Astrocyte of the spinal cord (primary cell): ENCODE results near the gene PRKG1.
A peak's percentile ranks its signal among the peaks of the same experiment; 100 is the strongest.

Experiments
- DNase-seq: peaks from one replicate; pipeline ENCODE4 v3.0.0; 2011; ENCODE audit warnings: low read depth, low spot score
- H3K4me3 ChIP-seq: 2 replicates; pipeline ENCODE4 v1.5.1; 2011; ENCODE audit warnings: low read depth, mild to moderate bottlenecking, low read length, moderate library complexity
- in situ Hi-C: cut with HindIII; loops from 2 replicates; pipeline ENCODE4 v1.10.0; 2017; ENCODE audit warnings: low sequenced_read_pairs
- TF ChIP-seq, protein P1 (sequence below): IDR thresholded peaks from 2 replicates; pipeline ENCODE4 v1.5.1; 2012; ENCODE audit warnings: low read depth, mild to moderate bottlenecking, low read length, inconsistent platforms

Gene PRKG1

DNA sequence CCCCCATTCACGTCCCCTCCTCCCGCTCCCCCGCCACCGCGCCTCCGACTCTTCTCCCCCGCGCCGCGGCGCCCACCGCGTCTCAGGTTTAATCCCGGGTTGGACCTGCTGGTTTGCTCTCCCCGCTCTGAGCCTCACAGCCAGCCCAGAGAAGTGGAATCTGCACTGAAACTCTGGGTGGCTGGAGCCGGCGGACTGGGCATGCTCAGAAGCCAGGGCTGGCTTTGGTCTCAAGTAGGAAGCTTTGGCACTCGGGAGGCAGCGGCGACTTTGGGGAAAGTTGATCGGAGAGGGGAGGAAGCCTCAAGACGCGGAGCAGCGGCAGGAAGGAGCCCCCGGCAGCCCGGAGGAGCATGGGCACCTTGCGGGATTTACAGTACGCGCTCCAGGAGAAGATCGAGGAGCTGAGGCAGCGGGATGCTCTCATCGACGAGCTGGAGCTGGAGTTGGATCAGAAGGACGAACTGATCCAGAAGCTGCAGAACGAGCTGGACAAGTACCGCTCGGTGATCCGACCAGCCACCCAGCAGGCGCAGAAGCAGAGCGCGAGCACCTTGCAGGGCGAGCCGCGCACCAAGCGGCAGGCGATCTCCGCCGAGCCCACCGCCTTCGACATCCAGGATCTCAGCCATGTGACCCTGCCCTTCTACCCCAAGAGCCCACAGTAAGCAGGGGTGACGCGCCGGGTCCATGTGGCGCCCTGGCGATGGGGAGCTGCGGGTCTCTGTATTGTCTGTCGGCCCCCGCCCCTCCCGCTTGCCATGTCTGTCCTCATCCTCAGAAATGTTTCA is at the start of gene PRKG1:
TSS of gene PRKG1 (plus strand) at position 250 of the 791 bp plus-strand sequence.
- in situ Hi-C loops, result no loop called here
- TF ChIP-seq, protein P1, sequence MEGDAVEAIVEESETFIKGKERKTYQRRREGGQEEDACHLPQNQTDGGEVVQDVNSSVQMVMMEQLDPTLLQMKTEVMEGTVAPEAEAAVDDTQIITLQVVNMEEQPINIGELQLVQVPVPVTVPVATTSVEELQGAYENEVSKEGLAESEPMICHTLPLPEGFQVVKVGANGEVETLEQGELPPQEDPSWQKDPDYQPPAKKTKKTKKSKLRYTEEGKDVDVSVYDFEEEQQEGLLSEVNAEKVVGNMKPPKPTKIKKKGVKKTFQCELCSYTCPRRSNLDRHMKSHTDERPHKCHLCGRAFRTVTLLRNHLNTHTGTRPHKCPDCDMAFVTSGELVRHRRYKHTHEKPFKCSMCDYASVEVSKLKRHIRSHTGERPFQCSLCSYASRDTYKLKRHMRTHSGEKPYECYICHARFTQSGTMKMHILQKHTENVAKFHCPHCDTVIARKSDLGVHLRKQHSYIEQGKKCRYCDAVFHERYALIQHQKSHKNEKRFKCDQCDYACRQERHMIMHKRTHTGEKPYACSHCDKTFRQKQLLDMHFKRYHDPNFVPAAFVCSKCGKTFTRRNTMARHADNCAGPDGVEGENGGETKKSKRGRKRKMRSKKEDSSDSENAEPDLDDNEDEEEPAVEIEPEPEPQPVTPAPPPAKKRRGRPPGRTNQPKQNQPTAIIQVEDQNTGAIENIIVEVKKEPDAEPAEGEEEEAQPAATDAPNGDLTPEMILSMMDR, result no peak
- DNase-seq, result peak; percentile 72
- H3K4me3 ChIP-seq, result peak within 1 kb of the TSS; percentile 65

GRCh38 chr10:51028420-51028819 is 45.9 kb upstream of the PRKG1 start:
- in situ Hi-C loops, result no loop called here
- TF ChIP-seq, protein P1, result no peak
- no peak for DNase-seq
- no peak overlapping the region for H3K4me3 ChIP-seq

DNA sequence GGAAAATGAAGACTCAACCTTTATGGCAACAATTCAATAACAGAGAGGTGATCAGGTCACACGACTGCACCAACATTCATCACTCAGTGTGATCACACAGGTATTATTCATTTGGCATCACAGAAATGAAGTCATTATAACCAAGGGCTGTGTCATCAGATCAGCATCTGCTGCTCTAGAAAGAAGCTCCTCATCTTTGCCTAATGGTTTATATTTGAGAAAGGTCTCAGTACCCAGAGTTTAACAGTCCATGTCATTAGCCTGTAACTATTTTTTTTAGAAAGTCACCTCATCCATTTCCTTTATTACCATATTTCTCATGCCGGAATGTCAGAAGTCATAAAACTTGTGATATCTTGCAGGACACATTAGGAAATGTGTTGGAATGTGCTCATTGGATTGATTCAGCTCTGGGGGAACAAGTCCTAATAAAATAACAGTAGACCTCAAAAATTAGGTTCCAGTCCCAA is 45.1 kb upstream of the PRKG1 start:
- in situ Hi-C loops, result no loop called here
- no peak for DNase-seq
- TF ChIP-seq, protein P1, result no peak
- H3K4me3 ChIP-seq, result no peak overlapping the region

DNA sequence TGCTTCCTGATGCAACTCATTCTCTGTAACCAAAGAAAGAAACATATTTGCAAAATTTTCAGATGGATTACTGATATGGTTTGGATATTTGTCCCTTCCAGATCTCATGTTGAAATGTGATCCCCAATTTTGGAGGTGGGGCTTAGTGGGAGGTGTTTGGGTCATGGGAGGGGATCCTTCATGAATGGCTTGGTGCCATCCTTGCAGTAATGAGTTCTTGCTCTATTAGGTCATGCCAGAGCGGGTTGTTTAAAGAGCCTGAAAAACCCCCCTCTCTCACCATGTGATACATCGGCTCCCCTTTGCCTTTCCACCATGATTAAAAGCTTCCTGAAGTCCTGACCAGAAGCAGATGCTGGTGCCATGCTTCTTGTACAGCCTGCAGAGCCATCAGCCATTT is 43.8 kb upstream of the PRKG1 start:
- in situ Hi-C loops, result no loop called here
- no peak for DNase-seq
- TF ChIP-seq, protein P1, result no peak
- no peak overlapping the region for H3K4me3 ChIP-seq

DNA sequence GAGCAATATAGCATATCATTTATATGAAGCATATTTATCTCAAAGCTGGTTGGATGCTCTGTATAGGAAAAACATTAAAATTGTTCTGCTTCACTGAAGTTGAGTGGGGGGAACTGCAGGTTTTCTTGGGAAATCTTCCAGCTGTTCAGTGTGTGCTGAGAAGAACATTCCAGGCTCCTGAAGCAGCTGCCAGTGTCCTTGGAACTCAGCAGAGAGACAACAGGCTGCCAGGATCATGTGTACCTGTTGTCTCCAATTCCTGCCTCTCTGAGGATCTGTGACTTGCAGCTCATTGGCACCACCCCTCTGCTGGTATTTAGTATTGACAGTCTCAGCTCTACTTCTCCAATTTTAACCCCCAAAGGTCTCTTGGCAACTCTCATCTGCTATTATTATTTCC is 42.3 kb upstream of the PRKG1 start:
- no peak overlapping the region for H3K4me3 ChIP-seq
- in situ Hi-C loops, result no loop called here
- TF ChIP-seq, protein P1, result peak; percentile 3
- no peak for DNase-seq

DNA sequence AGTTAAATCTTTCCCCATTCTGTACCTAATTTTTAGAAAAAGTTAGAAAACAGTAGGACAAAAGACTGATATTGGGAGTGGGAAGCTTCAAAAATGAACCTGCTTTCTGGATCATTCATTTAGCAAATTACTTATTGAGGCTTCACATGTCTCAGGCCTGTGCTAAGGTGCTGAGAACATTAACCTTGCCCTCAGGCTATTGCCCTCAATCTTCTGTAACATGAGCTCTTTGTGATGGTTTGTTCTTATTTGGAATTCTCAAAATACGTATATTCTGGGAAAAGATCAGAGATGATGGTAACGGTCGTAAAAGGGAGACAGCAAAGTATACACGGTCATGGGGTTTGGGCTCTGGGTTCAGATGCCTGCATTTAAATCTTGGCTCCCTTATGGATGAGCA is 39.5 kb upstream of the PRKG1 start:
- TF ChIP-seq, protein P1, result no peak
- in situ Hi-C loops, result no loop called here
- DNase-seq, result no peak

More for the DNA sequence above, 39.5 kb upstream of the PRKG1 start:
- H3K4me3 ChIP-seq, result no peak overlapping the region
